ENCODE results near the gene RPSA. TPM values are rescaled to one million over a fixed set of nuclear protein-coding genes. Genes with fewer than 3 reads are reported as not detected.

RPSA gene
- total RNA-seq, 1 experiment from 2014 or later = 2,455 TPM

GRCh38 chr3:39433642-39434041, 27.1 kb downstream of the RPSA start:
- H3K27ac Mint-ChIP-seq = no peak overlapping the region
- no peak for DNase-seq (ENCODE audit: low spot score)
- CTCF ChIA-PET = interaction anchor here (1.0 kb wide), 1 partner anchor 65 kb away, joined by 3 read pairs; no protein-coding TSS in a partner anchor
- ATAC-seq = no peak
- H3K36me3 Mint-ChIP-seq = no peaks in the 10 kb centered on the region
- TF ChIP-seq SP1 (CRISPR knock-in tag; conservative IDR thresholded peaks at IDR 0.05) (no peak), SMAD3 (CRISPR knock-in tag; IDR thresholded peaks at IDR 0.05; ENCODE audit: borderline replicate concordance) (no peak), AFF4 (CRISPR knock-in tag; IDR thresholded peaks at IDR 0.05; ENCODE audit: borderline replicate concordance) (no peak), MXD4 (CRISPR knock-in tag; IDR thresholded peaks at IDR 0.05; ENCODE audit: borderline replicate concordance) (no peak), CBFB (CRISPR knock-in tag; IDR thresholded peaks at IDR 0.05; ENCODE audit: low read depth) (no peak), ESRRA (CRISPR knock-in tag; IDR thresholded peaks at IDR 0.05; ENCODE audit: borderline replicate concordance) (no peak), ZBTB21 (CRISPR knock-in tag; IDR thresholded peaks at IDR 0.05; ENCODE audit: borderline replicate concordance) (no peak), E2F4 (CRISPR knock-in tag; IDR thresholded peaks at IDR 0.05; ENCODE audit: borderline replicate concordance, low read depth) (no peak), ZNF423 (CRISPR knock-in tag; IDR thresholded peaks at IDR 0.05) (no peak), USF1 (CRISPR knock-in tag; IDR thresholded peaks at IDR 0.05) (no peak), NR1H2 (CRISPR knock-in tag; IDR thresholded peaks at IDR 0.05) (no peak), ZNF671 (CRISPR knock-in tag; IDR thresholded peaks at IDR 0.05) (no peak)
- POLR2A ChIA-PET = no interaction called here
- H3K4me3 Mint-ChIP-seq = no peak overlapping the region
- peaks cover 7% of the 10 kb centered on the region for H3K4me1 Mint-ChIP-seq
- no peaks in the 10 kb centered on the region for H3K27me3 Mint-ChIP-seq (ENCODE audit: low read depth)
- no peaks in the 10 kb centered on the region for H3K9me3 Mint-ChIP-seq

GRCh38 chr3:39434574-39434973, 28.1 kb downstream of the RPSA start:
- no peak for TF ChIP-seq GABPB1 (CRISPR knock-in tag; IDR thresholded peaks at IDR 0.05)
- no peak for TF ChIP-seq AR (CRISPR knock-in tag; IDR thresholded peaks at IDR 0.05)
- no peak for TF ChIP-seq SMAD4 (CRISPR knock-in tag; IDR thresholded peaks at IDR 0.05)
- no peak for TF ChIP-seq ZNF317 (CRISPR knock-in tag; IDR thresholded peaks at IDR 0.05; ENCODE audit: borderline replicate concordance, low read depth)
- no peak for TF ChIP-seq E2F4 (CRISPR knock-in tag; IDR thresholded peaks at IDR 0.05; ENCODE audit: borderline replicate concordance, low read depth)
- TF ChIP-seq CTCF (IDR thresholded peaks at IDR 0.05) = no peak
- no peak for TF ChIP-seq ZMAT4 (CRISPR knock-in tag; IDR thresholded peaks at IDR 0.05)
- DNase-seq (ENCODE audit: low spot score) (no peak), ATAC-seq (no peak)
- Mint-ChIP-seq H3K9me3 (no peaks in the 10 kb centered on the region), H3K4me3 (no peak overlapping the region), H3K27ac (no peak overlapping the region), H3K36me3 (no peaks in the 10 kb centered on the region), H3K4me1 (peaks cover 8% of the 10 kb centered on the region), H3K27me3 (ENCODE audit: low read depth) (no peaks in the 10 kb centered on the region)
- CTCF ChIA-PET = interaction anchor here (1.0 kb wide), 1 partner anchor 65 kb away, joined by 3 read pairs; no protein-coding TSS in a partner anchor
- POLR2A ChIA-PET = no interaction called here

Data from WTC11 (cell line).